Neural progenitor cell (in vitro differentiated cells): Measurements from ENCODE around the gene TOP2A. TPM values are rescaled to one million over a fixed set of nuclear protein-coding genes. Genes with fewer than 3 reads are reported as not detected.
A peak's percentile ranks its signal among the peaks of the same experiment; 100 is the strongest.

ENCODE experiments used
- DNase-seq: peaks from one replicate; pipeline ENCODE4 v3.0.0-alpha.2; 2016; ENCODE audit warnings: low spot score
- H2AFZ ChIP-seq: fragments of 200-600 bp; sonication (generic); replicated peaks from 2 replicates; pipeline ENCODE4 v1.6.1; 2016; ENCODE audit warnings: antibody characterized with exemption
- H3F3A ChIP-seq: fragments of 200-600 bp; sonication (generic); 2 replicates; pipeline ENCODE4 v1.6.1; 2016; ENCODE audit warnings: antibody characterized with exemption, low read depth
- H3K27ac ChIP-seq: fragments of 200-600 bp; sonication (generic); 2 replicates; pipeline ENCODE4 v1.5.1; 2016; ENCODE audit warnings: mild to moderate bottlenecking
- H3K27me3 ChIP-seq: fragments of 200-600 bp; sonication (generic); 2 replicates; pipeline ENCODE4 v1.6.1; 2016; ENCODE audit warnings: mild to moderate bottlenecking, moderate library complexity
- H3K36me3 ChIP-seq: fragments of 200-600 bp; sonication (generic); 2 replicates; pipeline ENCODE4 v1.5.1; 2016
- H3K4me1 ChIP-seq: fragments of 200-600 bp; sonication (generic); 2 replicates; pipeline ENCODE4 v1.6.1; 2016; ENCODE audit warnings: mixed run types
- H3K4me2 ChIP-seq: fragments of 200-600 bp; sonication (generic); 2 replicates; pipeline ENCODE4 v1.6.1; 2016
- H3K4me3 ChIP-seq: fragments of 200-600 bp; sonication (generic); 2 replicates; pipeline ENCODE4 v1.5.1; 2016
- H3K79me2 ChIP-seq: fragments of 200-600 bp; sonication (generic); 2 replicates; pipeline ENCODE4 v1.6.1; 2016; ENCODE audit warnings: low read depth
- H3K9ac ChIP-seq: fragments of 200-600 bp; sonication (generic); 2 replicates; pipeline ENCODE4 v1.6.1; 2016
- H3K9me3 ChIP-seq: fragments of 200-600 bp; sonication (generic); 2 replicates; pipeline ENCODE4 v1.5.1; 2016; ENCODE audit warnings: low read depth
- H4K20me1 ChIP-seq: fragments of 200-600 bp; sonication (generic); 2 replicates; pipeline ENCODE4 v1.6.1; 2016; ENCODE audit warnings: low read depth
- H3K27ac Mint-ChIP-seq: 3 replicates; pipeline ENCODE4 v1.8.0; 2021; ENCODE audit warnings: mixed read lengths
- H3K27me3 Mint-ChIP-seq: 2 replicates; pipeline ENCODE4 v1.8.0; 2022; ENCODE audit warnings: low read depth, mild to moderate bottlenecking, inconsistent platforms, moderate library complexity, mixed read lengths; ENCODE audit not compliant: insufficient read depth
- H3K36me3 Mint-ChIP-seq: 3 replicates; pipeline ENCODE4 v1.8.0; 2021; ENCODE audit warnings: mixed read lengths
- H3K4me1 Mint-ChIP-seq: 3 replicates; pipeline ENCODE4 v1.8.0; 2021; ENCODE audit warnings: mixed read lengths
- H3K4me3 Mint-ChIP-seq: 3 replicates; pipeline ENCODE4 v1.8.0; 2021; ENCODE audit warnings: mild to moderate bottlenecking, moderate library complexity, mixed read lengths
- H3K9me3 Mint-ChIP-seq: 3 replicates; pipeline ENCODE4 v1.8.0; 2020; ENCODE audit warnings: mixed read lengths
- CTCF ChIP-seq: fragments of 200-600 bp; sonication (generic); IDR thresholded peaks from 2 replicates; pipeline ENCODE4 v1.5.1; 2017; ENCODE audit warnings: antibody characterized with exemption, mild to moderate bottlenecking
- EZH2 ChIP-seq: fragments of 200-600 bp; sonication (generic); IDR thresholded peaks from 2 replicates; pipeline ENCODE4 v1.6.1; 2017; ENCODE audit warnings: antibody characterized with exemption, mild to moderate bottlenecking, moderate library complexity
- EZH2phosphoT487 ChIP-seq: fragments of 200-600 bp; sonication (generic); IDR thresholded peaks from 2 replicates; pipeline ENCODE4 v1.6.1; 2017; ENCODE audit warnings: antibody characterized with exemption
- total RNA-seq: library from RNA; depleted of rRNA; stranded (reverse); fragments of >200 nt; gene quantifications from 2 replicates; pipeline ENCODE4 v1.2.3, GENCODE V29; 2015; ENCODE audit warnings: low replicate concordance

TOP2A gene
- total RNA-seq, 1 donor from 2014 or later: 968 TPM

- Histone ChIP-seq H4K20me1 (no peaks in the 10 kb centered on the region), H2AFZ (peak overlapping the region; percentile 82), H3K9ac (no peak overlapping the region), H3K27me3 (peaks cover 37% of the 10 kb centered on the region), H3K27ac (no peak overlapping the region), H3K4me1 (no peaks in the 10 kb centered on the region), H3K9me3 (no peaks in the 10 kb centered on the region), H3F3A (peaks cover 9% of the 10 kb centered on the region), H3K36me3 (no peaks in the 10 kb centered on the region), H3K4me2 (peak overlapping the region; percentile 73), H3K4me3 (peak overlapping the region; percentile 19), H3K79me2 (no peaks in the 10 kb centered on the region)
- Mint-ChIP-seq H3K27ac (no peak overlapping the region), H3K4me1 (peaks cover 22% of the 10 kb centered on the region), H3K27me3 (peaks cover 10% of the 10 kb centered on the region), H3K9me3 (no peaks in the 10 kb centered on the region), H3K4me3 (peak overlapping the region; percentile 37), H3K36me3 (peaks cover 2% of the 10 kb centered on the region)
- DNase-seq: peak; percentile 91
- TF ChIP-seq EZH2 (no peak), EZH2phosphoT487 (no peak), CTCF (peak; percentile 94)
These were observed 59.2 kb downstream of the TOP2A start for GRCh38 chr17:40358323-40359038.

DNA sequence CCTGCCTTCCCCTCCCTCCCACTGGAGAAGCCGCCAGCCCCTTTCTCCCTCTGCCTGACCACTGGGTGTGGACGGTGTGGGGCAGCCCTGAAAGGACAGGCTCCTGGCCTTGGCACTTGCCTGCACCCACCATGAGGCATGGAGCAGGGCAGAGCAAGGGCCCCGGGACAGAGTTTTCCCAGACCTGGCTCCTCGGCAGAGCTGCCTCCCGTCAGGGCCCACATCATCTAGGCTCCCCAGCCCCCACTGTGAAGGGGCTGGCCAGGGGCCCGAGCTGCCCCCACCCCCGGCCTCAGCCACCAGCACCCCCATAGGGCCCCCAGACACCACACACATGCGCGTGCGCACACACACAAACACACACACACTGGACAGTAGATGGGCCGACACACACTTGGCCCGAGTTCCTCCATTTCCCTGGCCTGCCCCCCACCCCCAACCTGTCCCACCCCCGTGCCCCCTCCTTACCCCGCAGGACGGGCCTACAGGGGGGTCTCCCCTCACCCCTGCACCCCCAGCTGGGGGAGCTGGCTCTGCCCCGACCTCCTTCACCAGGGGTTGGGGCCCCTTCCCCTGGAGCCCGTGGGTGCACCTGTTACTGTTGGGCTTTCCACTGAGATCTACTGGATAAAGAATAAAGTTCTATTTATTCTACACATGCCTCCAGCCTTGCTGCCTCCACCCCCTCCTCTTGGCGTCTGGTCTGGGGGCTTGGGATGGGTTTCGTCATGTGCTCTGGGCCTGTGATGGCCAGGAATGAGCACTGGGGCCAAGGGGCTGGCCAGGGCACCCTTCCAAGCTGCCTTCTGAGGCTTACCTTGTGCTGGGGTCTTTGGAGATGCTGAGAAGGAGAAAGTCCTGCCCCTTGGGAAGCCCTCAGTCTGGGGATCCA is 60.5 kb downstream of the TOP2A start:
- H3F3A ChIP-seq: peaks cover 9% of the 10 kb centered on the region
- no peaks in the 10 kb centered on the region for H3K4me1 ChIP-seq
- H3K9ac ChIP-seq: no peak overlapping the region
- peaks cover 7% of the 10 kb centered on the region for H3K27me3 Mint-ChIP-seq
- H3K27ac ChIP-seq: no peak overlapping the region
- H3K4me2 ChIP-seq: no peak overlapping the region
- H3K9me3 Mint-ChIP-seq: no peaks in the 10 kb centered on the region
- H3K36me3 Mint-ChIP-seq: peaks cover 10% of the 10 kb centered on the region
- H2AFZ ChIP-seq: no peak overlapping the region
- peaks cover 24% of the 10 kb centered on the region for H3K27me3 ChIP-seq
- TF ChIP-seq EZH2 (no peak), CTCF (no peak), EZH2phosphoT487 (no peak)
- H3K4me1 Mint-ChIP-seq: peaks cover 26% of the 10 kb centered on the region
- no peak overlapping the region for H3K4me3 Mint-ChIP-seq
- H3K79me2 ChIP-seq: no peaks in the 10 kb centered on the region
- no peaks in the 10 kb centered on the region for H4K20me1 ChIP-seq
- H3K27ac Mint-ChIP-seq: no peak overlapping the region
- no peak overlapping the region for H3K4me3 ChIP-seq
- H3K36me3 ChIP-seq: no peaks in the 10 kb centered on the region
- no peak for DNase-seq
- no peaks in the 10 kb centered on the region for H3K9me3 ChIP-seq

DNA sequence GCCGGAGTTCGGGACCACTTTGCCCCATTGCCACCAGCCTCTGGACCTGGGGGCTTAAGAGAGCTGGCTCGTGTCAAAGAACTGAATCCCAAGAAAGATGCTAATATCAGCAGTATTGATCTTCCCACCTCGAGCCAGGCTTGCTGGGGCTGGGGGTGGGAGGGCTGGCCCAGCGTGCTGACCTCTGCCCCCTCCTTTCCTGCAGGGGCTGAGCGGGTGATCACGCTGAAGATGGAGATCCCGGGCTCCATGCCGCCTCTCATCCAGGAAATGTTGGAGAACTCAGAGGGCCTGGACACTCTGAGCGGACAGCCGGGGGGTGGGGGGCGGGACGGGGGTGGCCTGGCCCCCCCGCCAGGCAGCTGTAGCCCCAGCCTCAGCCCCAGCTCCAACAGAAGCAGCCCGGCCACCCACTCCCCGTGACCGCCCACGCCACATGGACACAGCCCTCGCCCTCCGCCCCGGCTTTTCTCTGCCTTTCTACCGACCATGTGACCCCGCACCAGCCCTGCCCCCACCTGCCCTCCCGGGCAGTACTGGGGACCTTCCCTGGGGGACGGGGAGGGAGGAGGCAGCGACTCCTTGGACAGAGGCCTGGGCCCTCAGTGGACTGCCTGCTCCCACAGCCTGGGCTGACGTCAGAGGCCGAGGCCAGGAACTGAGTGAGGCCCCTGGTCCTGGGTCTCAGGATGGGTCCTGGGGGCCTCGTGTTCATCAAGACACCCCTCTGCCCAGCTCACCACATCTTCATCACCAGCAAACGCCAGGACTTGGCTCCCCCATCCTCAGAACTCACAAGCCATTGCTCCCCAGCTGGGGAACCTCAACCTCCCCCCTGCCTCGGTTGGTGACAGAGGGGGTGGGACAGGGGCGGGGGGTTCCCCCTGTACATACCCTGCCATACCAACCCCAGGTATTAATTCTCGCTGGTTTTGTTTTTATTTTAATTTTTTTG is 61.6 kb downstream of the TOP2A start:
- no peak overlapping the region for H3K4me2 ChIP-seq
- H4K20me1 ChIP-seq: peaks cover 8% of the 10 kb centered on the region
- H2AFZ ChIP-seq: no peak overlapping the region
- H3K36me3 Mint-ChIP-seq: peaks cover 10% of the 10 kb centered on the region
- H3K9ac ChIP-seq: no peak overlapping the region
- H3K27ac ChIP-seq: no peak overlapping the region
- peaks cover 13% of the 10 kb centered on the region for H3K27me3 ChIP-seq
- no peak overlapping the region for H3K4me3 Mint-ChIP-seq
- no peaks in the 10 kb centered on the region for H3K36me3 ChIP-seq
- TF ChIP-seq EZH2: no peak
- no peak for TF ChIP-seq EZH2phosphoT487
- TF ChIP-seq CTCF: no peak
- H3K9me3 Mint-ChIP-seq: no peaks in the 10 kb centered on the region
- H3K4me3 ChIP-seq: no peak overlapping the region
- H3K9me3 ChIP-seq: no peaks in the 10 kb centered on the region
- H3K4me1 ChIP-seq: peaks cover 9% of the 10 kb centered on the region
- peaks cover 33% of the 10 kb centered on the region for H3K4me1 Mint-ChIP-seq
- DNase-seq: no peak
- H3K27ac Mint-ChIP-seq: peak overlapping the region; percentile 96
- no peaks in the 10 kb centered on the region for H3K79me2 ChIP-seq
- H3F3A ChIP-seq: peaks cover 9% of the 10 kb centered on the region
- peaks cover 6% of the 10 kb centered on the region for H3K27me3 Mint-ChIP-seq
